Measurements from ENCODE around the gene ISG15.
"Not testable (repeated sequence)": the region's sequence is repeated elsewhere in the genome, so short reads cannot be mapped to it uniquely, and the experiment has no call there.

The ISG15 gene

GRCh38 chr1:1025730-1026129, 12.4 kb downstream of the ISG15 start:
- no peak for TF ChIP-seq CTCF (IDR thresholded peaks at IDR 0.05; ENCODE audit: borderline replicate concordance, insufficient read depth, low read depth, low read length)
- H3K4me3 ChIP-seq (ENCODE audit: low read depth, low read length) = no peak overlapping the region

- no peak overlapping the region for H3K4me3 ChIP-seq (ENCODE audit: low read depth, low read length)
- TF ChIP-seq CTCF (IDR thresholded peaks at IDR 0.05; ENCODE audit: borderline replicate concordance, insufficient read depth, low read depth, low read length) = no peak
Measured at GRCh38 chr1:1026599-1027413, 13.5 kb downstream of the ISG15 start.

- TF ChIP-seq CTCF (IDR thresholded peaks at IDR 0.05; ENCODE audit: borderline replicate concordance, insufficient read depth, low read depth, low read length) = no peak
Measured at GRCh38 chr1:1027791-1028190, 14.5 kb downstream of the ISG15 start.

GRCh38 chr1:1030867-1031658, 17.8 kb downstream of the ISG15 start:
- H3K4me3 ChIP-seq (ENCODE audit: low read depth, low read length) = not testable (repeated sequence)

More at GRCh38 chr1:1027791-1028190, 14.5 kb downstream of the ISG15 start:
- H3K4me3 ChIP-seq (ENCODE audit: low read depth, low read length) = no peak overlapping the region

GRCh38 chr1:1031659-1032235, 18.4 kb downstream of the ISG15 start:
- H3K4me3 ChIP-seq (ENCODE audit: low read depth, low read length) = no peak overlapping the region
- TF ChIP-seq CTCF (IDR thresholded peaks at IDR 0.05; ENCODE audit: borderline replicate concordance, insufficient read depth, low read depth, low read length) = no peak

GRCh38 chr1:1032424-1032823, 19.1 kb downstream of the ISG15 start:
- no peak for TF ChIP-seq CTCF (IDR thresholded peaks at IDR 0.05; ENCODE audit: borderline replicate concordance, insufficient read depth, low read depth, low read length)
- no peak overlapping the region for H3K4me3 ChIP-seq (ENCODE audit: low read depth, low read length)

GRCh38 chr1:1033009-1033587, 19.8 kb downstream of the ISG15 start:
- peak overlapping the region; percentile 45 for H3K4me3 ChIP-seq (ENCODE audit: low read depth, low read length)
- TF ChIP-seq CTCF (IDR thresholded peaks at IDR 0.05; ENCODE audit: borderline replicate concordance, insufficient read depth, low read depth, low read length) = peak; percentile 88

Measured in GM12875 (cell line).